HepG2 (cell line): ENCODE measurements around the gene BCAR3. TPM values are rescaled to one million over a fixed set of nuclear protein-coding genes. Genes with fewer than 3 reads are reported as not detected.
A peak's percentile ranks its signal among the peaks of the same experiment; 100 is the strongest.

Experiments used
- BCL6 ChIP-seq: IDR thresholded peaks from 2 replicates; pipeline ENCODE4 v1.6.1; 2016; ENCODE audit warnings: missing genetic modification reagents, missing compliant biosample characterization
- CBX1 ChIP-seq: IDR thresholded peaks from one replicate; pipeline ENCODE4 v1.6.1; 2016; ENCODE audit warnings: antibody characterized with exemption, low read depth
- CREM ChIP-seq, 2 experiments: sonication (generic) in 1 of 2; formaldehyde crosslinking in 1 of 2; IDR thresholded peaks; 2 replicates each; pipeline versions ENCODE4 v1.4.0 to v1.6.1; 2016 to 2020; ENCODE audit warnings: antibody characterized with exemption in 1 of 2, mild to moderate bottlenecking in 1 of 2, missing genetic modification reagents in 1 of 2
- EED ChIP-seq: sonication (generic); formaldehyde crosslinking; IDR thresholded peaks from 2 replicates; pipeline ENCODE4 v1.5.0; 2020; ENCODE audit warnings: mild to moderate bottlenecking, missing genetic modification reagents
- ETV5 ChIP-seq: IDR thresholded peaks from 2 replicates; pipeline ENCODE4 v1.6.1; 2018; ENCODE audit warnings: missing biosample characterization, missing genetic modification reagents, inconsistent platforms, borderline replicate concordance
- FOXA3 ChIP-seq: IDR thresholded peaks from 2 replicates; pipeline ENCODE4 v1.6.1; 2016; ENCODE audit warnings: missing genetic modification reagents, missing compliant biosample characterization
- GFI1 ChIP-seq: sonication (generic); formaldehyde crosslinking; IDR thresholded peaks from 2 replicates; pipeline ENCODE4 v1.5.0; 2020; ENCODE audit warnings: missing genetic modification reagents, mild to moderate bottlenecking, borderline replicate concordance
- HDAC1 ChIP-seq: sonication (generic); formaldehyde crosslinking; IDR thresholded peaks from 2 replicates; pipeline ENCODE4 v1.5.1; 2020; ENCODE audit warnings: mild to moderate bottlenecking, missing genetic modification reagents
- HIC2 ChIP-seq: sonication (generic); formaldehyde crosslinking; IDR thresholded peaks from 2 replicates; pipeline ENCODE4 v1.9.0; 2022; ENCODE audit warnings: low read depth, missing genetic modification reagents
- HOXA5 ChIP-seq: sonication (generic); formaldehyde crosslinking; IDR thresholded peaks from 2 replicates; pipeline ENCODE4 v1.4.0; 2020; ENCODE audit warnings: missing genetic modification reagents
- NFKB2 ChIP-seq: sonication (generic); formaldehyde crosslinking; IDR thresholded peaks from 2 replicates; pipeline ENCODE4 v1.4.0; 2020; ENCODE audit warnings: missing genetic modification reagents, borderline replicate concordance
- NR2F2 ChIP-seq: IDR thresholded peaks from 2 replicates; pipeline ENCODE4 v1.6.1; 2012; ENCODE audit warnings: low read depth, inconsistent platforms, borderline replicate concordance
- NRL ChIP-seq: sonication (generic); formaldehyde crosslinking; IDR thresholded peaks from 2 replicates; pipeline ENCODE4 v1.5.0; 2020; ENCODE audit warnings: missing genetic modification reagents, mild to moderate bottlenecking, moderate library complexity, borderline replicate concordance
- RXRB ChIP-seq: IDR thresholded peaks from 2 replicates; pipeline ENCODE4 v1.6.1; 2016; ENCODE audit warnings: borderline replicate concordance, missing genetic modification reagents, missing compliant biosample characterization
- SALL2 ChIP-seq: sonication (generic); formaldehyde crosslinking; IDR thresholded peaks from 2 replicates; pipeline ENCODE4 v1.8.1; 2023; ENCODE audit warnings: mild to moderate bottlenecking, missing genetic modification reagents, inconsistent platforms
- SMAD9 ChIP-seq: sonication (generic); formaldehyde crosslinking; IDR thresholded peaks from 2 replicates; pipeline ENCODE4 v1.5.1; 2020; ENCODE audit warnings: mild to moderate bottlenecking, missing genetic modification reagents
- SOX5 ChIP-seq: IDR thresholded peaks from 2 replicates; pipeline ENCODE4 v1.6.1; 2016; ENCODE audit warnings: borderline replicate concordance
- SP4 ChIP-seq: sonication (generic); formaldehyde crosslinking; IDR thresholded peaks from 2 replicates; pipeline ENCODE4 v1.8.1; 2023; ENCODE audit warnings: mild to moderate bottlenecking, missing genetic modification reagents
- TBP ChIP-seq: sonication (generic); formaldehyde crosslinking; IDR thresholded peaks from 2 replicates; pipeline ENCODE4 v1.5.0; 2020; ENCODE audit warnings: missing genetic modification reagents
- TOPORS ChIP-seq: sonication (generic); formaldehyde crosslinking; IDR thresholded peaks from 2 replicates; pipeline ENCODE4 v1.8.0; 2023; ENCODE audit warnings: mild to moderate bottlenecking, missing genetic modification reagents
- WIZ ChIP-seq: sonication (generic); formaldehyde crosslinking; IDR thresholded peaks from 2 replicates; pipeline ENCODE4 v1.5.1; 2020; ENCODE audit warnings: mild to moderate bottlenecking, missing genetic modification reagents
- ZEB1 ChIP-seq: IDR thresholded peaks from 2 replicates; pipeline ENCODE4 v1.6.1; 2012; ENCODE audit warnings: mild to moderate bottlenecking, low read depth, inconsistent platforms; ENCODE audit not compliant: insufficient replicate concordance
- ZNF180 ChIP-seq: sonication (generic); formaldehyde crosslinking; IDR thresholded peaks from 2 replicates; pipeline ENCODE4 v1.4.0; 2020; ENCODE audit warnings: low read depth, missing genetic modification reagents, borderline replicate concordance
- ZNF33B ChIP-seq: sonication (generic); formaldehyde crosslinking; IDR thresholded peaks from 2 replicates; pipeline ENCODE4 v1.5.1; 2020; ENCODE audit warnings: mild to moderate bottlenecking, missing genetic modification reagents
- ZNF354B ChIP-seq: sonication (generic); formaldehyde crosslinking; IDR thresholded peaks from 2 replicates; pipeline ENCODE4 v1.8.0; 2022; ENCODE audit warnings: mild to moderate bottlenecking, missing genetic modification reagents
- ZNF615 ChIP-seq: sonication (generic); formaldehyde crosslinking; IDR thresholded peaks from 2 replicates; pipeline ENCODE4 v1.5.0; 2020; ENCODE audit warnings: mild to moderate bottlenecking, missing genetic modification reagents, borderline replicate concordance
- ZNF747 ChIP-seq: sonication (generic); formaldehyde crosslinking; IDR thresholded peaks from 2 replicates; pipeline ENCODE4 v1.8.1; 2023; ENCODE audit warnings: missing genetic modification reagents, mild to moderate bottlenecking, borderline replicate concordance
- ZNF782 ChIP-seq: sonication (generic); formaldehyde crosslinking; IDR thresholded peaks from 2 replicates; pipeline ENCODE4 v1.4.0; 2020; ENCODE audit warnings: missing genetic modification reagents, mild to moderate bottlenecking, borderline replicate concordance
- polyA plus RNA-seq, 8 experiments: library from polyadenylated mRNA; depleted of rRNA in 3 of 8; stranded (reverse) in 7 of 8; unstranded in 1 of 8; fragments of >200 nt; fragmentation: Illumina TruSeq in 4 of 8; extraction: Trizol in 4 of 8; gene quantifications; 2 replicates each; pipeline versions ENCODE4 v1.2.1 to v1.2.3, GENCODE V29; 2011 to 2016; ENCODE audit warnings: low read depth in 4 of 8, missing spikeins in 1 of 8, mixed read lengths in 1 of 8; ENCODE audit not compliant: insufficient read depth in 1 of 8
- total RNA-seq, 5 experiments: library from RNA; depleted of rRNA; stranded (reverse); fragments of >200 nt; fragmentation: Illumina TruSeq; extraction: Trizol; gene quantifications; 2 replicates each; pipeline ENCODE4 v1.2.3, GENCODE V29; 2016; ENCODE audit warnings: low read depth in 1 of 5
- TF ChIP-seq, protein P1 (sequence below): IDR thresholded peaks from 2 replicates; pipeline ENCODE4 v1.6.1; 2012; ENCODE audit warnings: low read depth, low read length, improper control_type of control experiment

The BCAR3 gene
- total and polyA plus RNA-seq, 2 of the 13 experiments (the other 11 are each of a cell fraction or from before 2014, with no cell fraction given) = 3.6 to 4.8 TPM

DNA sequence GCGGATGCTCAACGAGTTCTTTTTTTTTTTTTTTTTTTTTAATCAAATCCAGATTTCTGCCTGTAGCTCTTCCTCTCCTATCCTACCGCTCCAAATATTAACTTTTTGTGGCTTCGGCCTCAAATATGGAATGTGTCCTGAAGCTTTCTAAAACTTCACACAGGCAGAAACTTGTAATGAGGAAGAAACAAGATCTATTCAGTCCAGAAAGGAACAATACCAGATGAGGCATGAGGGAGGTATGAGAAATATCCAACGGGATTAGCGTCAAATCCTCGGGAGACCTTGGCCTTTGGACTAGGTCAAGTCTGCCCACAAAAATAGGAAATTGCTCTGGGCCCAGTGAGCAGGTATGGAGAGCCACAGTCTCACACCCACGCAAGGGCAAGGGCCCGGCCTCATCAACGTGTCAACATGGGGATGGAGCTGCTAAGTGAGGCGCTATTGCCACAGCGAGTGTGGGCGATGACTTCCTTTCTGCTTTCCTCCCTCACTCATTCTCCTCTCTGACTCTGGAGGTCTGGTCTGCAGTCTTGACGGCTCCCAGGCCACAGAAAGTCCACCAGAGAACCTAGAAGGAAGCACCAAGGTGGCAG is 66.6 kb downstream of the BCAR3 start (continued):
- TF ChIP-seq CREM (IDR thresholded peaks at IDR 0.05) (peak; percentile 23; the same call in 1 of the 2 replicates), CREM (CRISPR knock-in tag; IDR thresholded peaks at IDR 0.05) (no peak), NR2F2 (peak; percentile 30; the same call in 1 of the 2 replicates), ZNF354B (peak; percentile 87; the same call in 1 of the 2 replicates), TBP (peak; percentile 38; the same call in 1 of the 2 replicates), ZNF33B (0 out of 2 replicates have a peak, but pooled peaks have one; percentile 60), SP4 (CRISPR knock-in tag) (no peak), SOX5 (CRISPR knock-in tag) (no peak; the same call in none of the 2 replicates), SALL2 (CRISPR knock-in tag) (0 out of 2 replicates have a peak, but pooled peaks have one; percentile 57), HOXA5 (CRISPR knock-in tag) (peak; percentile 28; the same call in 1 of the 2 replicates), NRL (peak; percentile 87; the same call in 1 of the 2 replicates), RXRB (CRISPR knock-in tag) (peak; percentile 45), ZNF180 (CRISPR knock-in tag) (no peak), ZNF615 (peak; percentile 91; the same call in 1 of the 2 replicates), BCL6 (peak; percentile 7; the same call in 1 of the 2 replicates), WIZ (0 out of 2 replicates have a peak, but pooled peaks have one; percentile 44), CBX1 (peak; percentile 14), NFKB2 (CRISPR knock-in tag) (peak; percentile 66; the same call in 1 of the 2 replicates), TOPORS (no peak), GFI1 (0 out of 2 replicates have a peak, but pooled peaks have one; percentile 73), EED (CRISPR knock-in tag) (0 out of 2 replicates have a peak, but pooled peaks have one; percentile 23), ZNF747 (CRISPR knock-in tag) (0 out of 2 replicates have a peak, but pooled peaks have one; percentile 16), ETV5 (CRISPR knock-in tag) (no peak; the same call in 1 of the 2 replicates), ZEB1 (peak; percentile 40), HDAC1 (CRISPR knock-in tag) (no peak), SMAD9 (CRISPR knock-in tag) (0 out of 2 replicates have a peak, but pooled peaks have one; percentile 34), FOXA3 (CRISPR knock-in tag) (peak; percentile 75), HIC2 (CRISPR knock-in tag) (peak; percentile 87), ZNF782 (CRISPR knock-in tag) (no peak)
- TF ChIP-seq, protein P1, sequence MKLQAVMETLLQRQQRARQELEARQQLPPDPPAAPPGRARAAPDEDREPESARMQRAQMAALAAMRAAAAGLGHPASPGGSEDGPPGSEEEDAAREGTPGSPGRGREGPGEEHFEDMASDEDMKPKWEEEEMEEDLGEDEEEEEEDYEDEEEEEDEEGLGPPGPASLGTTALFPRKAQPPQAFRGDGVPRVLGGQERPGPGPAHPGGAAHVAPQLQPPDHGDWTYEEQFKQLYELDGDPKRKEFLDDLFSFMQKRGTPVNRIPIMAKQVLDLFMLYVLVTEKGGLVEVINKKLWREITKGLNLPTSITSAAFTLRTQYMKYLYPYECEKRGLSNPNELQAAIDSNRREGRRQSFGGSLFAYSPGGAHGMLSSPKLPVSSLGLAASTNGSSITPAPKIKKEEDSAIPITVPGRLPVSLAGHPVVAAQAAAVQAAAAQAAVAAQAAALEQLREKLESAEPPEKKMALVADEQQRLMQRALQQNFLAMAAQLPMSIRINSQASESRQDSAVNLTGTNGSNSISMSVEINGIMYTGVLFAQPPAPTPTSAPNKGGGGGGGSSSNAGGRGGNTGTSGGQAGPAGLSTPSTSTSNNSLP = 0 out of 2 replicates have a peak, but pooled peaks have one; percentile 19
